Calu3 (cell line): Measurements from ENCODE around the gene SMAD9. TPM values are rescaled to one million over a fixed set of nuclear protein-coding genes. Genes with fewer than 3 reads are reported as not detected.

Experiments used
- BruUV-seq: library from RNA; stranded (reverse); fragments of 400-500 nt; replicated peaks from 2 replicates; lab custom pipeline; 2021; lab: Mats Ljungman, UMichigan
- CTCF ChIA-PET: fragments of 300-600 bp; sonication (Branson Sonifier 250); formaldehyde crosslinking; loops from one replicate; lab custom pipeline; 2022; ENCODE audit warnings: antibody characterized with exemption; lab: Charles Lee
- DNase-seq: peaks from one replicate; pipeline ENCODE4 v3.0.0; 2022
- H3K27ac Mint-ChIP-seq: one replicate; pipeline ENCODE4 v1.8.0; 2022; ENCODE audit warnings: mixed read lengths; ENCODE audit not compliant: unreplicated experiment
- H3K27me3 Mint-ChIP-seq: one replicate; pipeline ENCODE4 v1.8.0; 2022; ENCODE audit warnings: mixed read lengths; ENCODE audit not compliant: unreplicated experiment
- H3K36me3 Mint-ChIP-seq: one replicate; pipeline ENCODE4 v1.8.0; 2022; ENCODE audit warnings: mild to moderate bottlenecking, moderate library complexity, mixed read lengths; ENCODE audit not compliant: insufficient read depth, unreplicated experiment
- H3K4me1 Mint-ChIP-seq: one replicate; pipeline ENCODE4 v1.8.0; 2022; ENCODE audit warnings: mild to moderate bottlenecking, low read depth, mixed read lengths; ENCODE audit not compliant: unreplicated experiment
- H3K4me3 Mint-ChIP-seq: one replicate; pipeline ENCODE4 v1.8.0; 2022; ENCODE audit warnings: mild to moderate bottlenecking, low read depth, moderate library complexity, mixed read lengths; ENCODE audit not compliant: unreplicated experiment
- H3K9me3 Mint-ChIP-seq: one replicate; pipeline ENCODE4 v1.8.0; 2022; ENCODE audit warnings: low read depth, mixed read lengths; ENCODE audit not compliant: unreplicated experiment
- intact Hi-C: fragments of 100-400 bp; cut with micrococcal nuclease; formaldehyde crosslinking; loops from one replicate; pipeline ENCODE4 v1.10.0; 2022; ENCODE audit not compliant: unreplicated experiment
- total RNA-seq: library from RNA; stranded (reverse); gene quantifications from 2 replicates; pipeline ENCODE4 v1.2.3, GENCODE V29; 2022
- TF ChIP-seq, protein P1 (sequence below): fragments of 200-600 bp; IDR thresholded peaks from one replicate; pipeline ENCODE4 v1.8.0; 2022; ENCODE audit warnings: antibody characterized with exemption; ENCODE audit not compliant: unreplicated experiment

Gene SMAD9
- total RNA-seq, 1 experiment from 2014 or later = 1.8 TPM

DNA sequence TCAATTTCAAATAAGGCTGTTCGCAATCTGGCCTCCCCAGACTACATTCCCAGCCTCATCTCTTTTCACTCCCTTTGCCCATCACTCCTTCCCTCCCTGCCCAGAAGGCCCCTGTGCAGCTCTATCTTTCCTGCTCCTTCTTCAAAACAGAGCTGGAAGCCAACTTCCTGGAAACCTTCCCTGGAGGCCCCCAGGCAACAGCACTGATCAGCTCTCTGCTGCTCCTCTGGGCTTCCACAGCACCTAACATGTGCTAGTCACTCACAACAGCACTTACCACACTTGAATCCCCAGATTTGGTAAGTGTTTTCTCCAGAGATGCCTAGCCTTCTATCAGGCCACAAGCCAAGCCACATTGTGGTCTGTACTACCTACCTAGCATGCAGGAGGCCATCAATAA, 9.5 kb downstream of the SMAD9 start:
- no peaks in the 10 kb centered on the region for H3K27me3 Mint-ChIP-seq
- DNase-seq = no peak
- no TSS peak for BruUV-seq
- TF ChIP-seq, protein P1, sequence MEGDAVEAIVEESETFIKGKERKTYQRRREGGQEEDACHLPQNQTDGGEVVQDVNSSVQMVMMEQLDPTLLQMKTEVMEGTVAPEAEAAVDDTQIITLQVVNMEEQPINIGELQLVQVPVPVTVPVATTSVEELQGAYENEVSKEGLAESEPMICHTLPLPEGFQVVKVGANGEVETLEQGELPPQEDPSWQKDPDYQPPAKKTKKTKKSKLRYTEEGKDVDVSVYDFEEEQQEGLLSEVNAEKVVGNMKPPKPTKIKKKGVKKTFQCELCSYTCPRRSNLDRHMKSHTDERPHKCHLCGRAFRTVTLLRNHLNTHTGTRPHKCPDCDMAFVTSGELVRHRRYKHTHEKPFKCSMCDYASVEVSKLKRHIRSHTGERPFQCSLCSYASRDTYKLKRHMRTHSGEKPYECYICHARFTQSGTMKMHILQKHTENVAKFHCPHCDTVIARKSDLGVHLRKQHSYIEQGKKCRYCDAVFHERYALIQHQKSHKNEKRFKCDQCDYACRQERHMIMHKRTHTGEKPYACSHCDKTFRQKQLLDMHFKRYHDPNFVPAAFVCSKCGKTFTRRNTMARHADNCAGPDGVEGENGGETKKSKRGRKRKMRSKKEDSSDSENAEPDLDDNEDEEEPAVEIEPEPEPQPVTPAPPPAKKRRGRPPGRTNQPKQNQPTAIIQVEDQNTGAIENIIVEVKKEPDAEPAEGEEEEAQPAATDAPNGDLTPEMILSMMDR = no peak
- H3K4me1 Mint-ChIP-seq = no peaks in the 10 kb centered on the region
- H3K9me3 Mint-ChIP-seq = no peaks in the 10 kb centered on the region
- H3K36me3 Mint-ChIP-seq = no peaks in the 10 kb centered on the region
- CTCF ChIA-PET = no interaction called here
- H3K27ac Mint-ChIP-seq = no peak overlapping the region
- H3K4me3 Mint-ChIP-seq = no peak overlapping the region
- intact Hi-C loops = no loop called here

DNA sequence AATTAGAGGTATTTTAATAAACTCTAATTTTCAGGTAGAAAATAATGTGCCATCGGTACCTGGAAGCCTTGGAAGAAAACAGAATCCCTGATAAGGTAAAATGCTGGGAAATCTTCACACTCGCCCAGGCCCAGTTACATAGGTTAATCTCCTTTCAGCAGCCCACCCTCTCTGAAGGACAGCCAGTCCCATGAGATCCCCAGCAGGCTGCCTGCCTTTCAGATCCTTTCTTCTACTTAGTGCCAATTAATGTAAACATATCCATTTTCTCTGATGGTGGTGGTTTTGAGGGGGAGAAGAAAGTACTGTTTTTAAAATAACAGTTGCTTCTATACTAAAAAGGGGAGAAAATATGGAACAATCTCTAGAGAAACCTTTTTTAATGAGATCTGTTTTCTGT, 12.2 kb downstream of the SMAD9 start:
- Mint-ChIP-seq H3K27ac (no peak overlapping the region), H3K27me3 (no peaks in the 10 kb centered on the region), H3K4me3 (no peak overlapping the region), H3K9me3 (no peaks in the 10 kb centered on the region), H3K36me3 (no peaks in the 10 kb centered on the region), H3K4me1 (no peaks in the 10 kb centered on the region)
- intact Hi-C loops = no loop called here
- CTCF ChIA-PET = no interaction called here
- TF ChIP-seq, protein P1 = no peak
- no TSS peak for BruUV-seq
- no peak for DNase-seq

DNA sequence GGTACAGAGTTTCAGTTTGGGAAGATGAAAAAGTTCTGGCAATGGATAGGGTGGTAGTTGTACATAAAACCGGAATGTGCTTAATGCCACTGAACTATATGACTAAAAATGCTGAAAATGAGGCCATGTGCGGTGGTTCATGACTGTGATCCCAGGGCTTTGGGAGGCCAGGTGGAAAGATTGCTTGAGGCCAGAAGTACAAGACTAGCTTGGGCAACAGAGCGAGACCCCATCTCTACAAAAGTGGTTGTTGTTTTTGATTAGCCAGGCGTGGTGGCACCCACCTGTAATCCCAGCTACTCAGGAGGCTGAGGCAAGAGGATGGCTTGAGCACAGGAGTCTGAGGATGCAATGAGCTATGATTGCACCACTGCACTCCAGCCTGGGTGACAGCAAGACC, 12.8 kb downstream of the SMAD9 start:
- Mint-ChIP-seq H3K4me1 (no peaks in the 10 kb centered on the region), H3K9me3 (no peaks in the 10 kb centered on the region), H3K4me3 (no peak overlapping the region), H3K27me3 (no peaks in the 10 kb centered on the region), H3K36me3 (no peaks in the 10 kb centered on the region), H3K27ac (no peak overlapping the region)
- intact Hi-C loops = no loop called here
- BruUV-seq = no TSS peak
- no peak for DNase-seq
- TF ChIP-seq, protein P1 = no peak
- CTCF ChIA-PET = no interaction called here

DNA sequence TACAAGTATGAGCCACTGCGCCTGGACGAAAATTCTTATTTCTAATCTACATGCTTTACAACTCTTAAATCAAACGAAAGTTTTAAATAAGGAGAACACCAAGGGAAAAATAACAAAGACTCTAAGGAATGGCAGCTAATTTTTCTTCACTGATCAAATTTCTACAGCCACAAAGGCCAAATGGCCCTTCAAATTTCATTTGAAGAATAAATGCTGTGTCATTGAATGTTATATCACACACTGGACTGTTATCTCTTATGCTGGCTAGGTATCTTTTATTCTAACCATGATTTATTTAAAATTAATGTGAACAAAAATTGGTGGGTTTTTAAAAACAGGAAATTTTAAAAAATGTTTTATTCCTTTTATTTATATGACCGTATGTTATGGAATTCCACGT, 14.1 kb downstream of the SMAD9 start:
- no peak for DNase-seq
- BruUV-seq = no TSS peak
- Mint-ChIP-seq H3K4me3 (no peak overlapping the region), H3K4me1 (no peaks in the 10 kb centered on the region), H3K9me3 (no peaks in the 10 kb centered on the region), H3K27me3 (no peaks in the 10 kb centered on the region), H3K27ac (no peak overlapping the region), H3K36me3 (no peaks in the 10 kb centered on the region)
- TF ChIP-seq, protein P1 = no peak
- intact Hi-C loops = no loop called here
- CTCF ChIA-PET = no interaction called here
